Naive thymus-derived CD8-positive, alpha-beta T cell (primary cell): Measurements from ENCODE around the gene GPR35. TPM values are rescaled to one million over a fixed set of nuclear protein-coding genes. Genes with fewer than 3 reads are reported as not detected.
A peak's percentile ranks its signal among the peaks of the same experiment; 100 is the strongest.

Experiments used
- ATAC-seq, 2 donors: fragments of 150-1000 bp; cut with Tn5 transposase in 1 of 2; sonication (Bioruptor Pico), chemical (Tn5 transposase) in 1 of 2; 1 replicate in 1 of 2; 2 replicates in 1 of 2; pipeline ENCODE4 v1.10.0; 2021; ENCODE audit warnings: mild to moderate bottlenecking in 2 of 2, moderate library complexity in 2 of 2
- POLR2A ChIA-PET: fragments of 350-600 bp; sonication (Branson Sonifier 250); formaldehyde crosslinking; loops from one replicate; lab custom pipeline; 2021; ENCODE audit warnings: antibody characterized with exemption; lab: Charles Lee
- DNase-seq, 10 donors: peaks; one replicate each; pipeline versions ENCODE4 v3.0.0 to v3.0.0-alpha.2; 2020 to 2022
- H3K27ac Mint-ChIP-seq, 10 donors: one replicate each; pipeline ENCODE4 v1.8.0; 2020 to 2022; ENCODE audit warnings: mild to moderate bottlenecking in 10 of 10, mixed read lengths in 10 of 10, moderate library complexity in 4 of 10, inconsistent platforms in 1 of 10
- H3K27me3 Mint-ChIP-seq, 5 donors: one replicate each; pipeline ENCODE4 v1.8.0; 2021 to 2022; ENCODE audit warnings: mixed read lengths in 5 of 5
- H3K36me3 Mint-ChIP-seq, 3 donors: one replicate each; pipeline ENCODE4 v1.8.0; 2020 to 2022; ENCODE audit warnings: mixed read lengths in 3 of 3, mild to moderate bottlenecking in 2 of 3, inconsistent platforms in 1 of 3
- H3K4me1 Mint-ChIP-seq, 4 donors: one replicate each; pipeline ENCODE4 v1.8.0; 2021 to 2022; ENCODE audit warnings: mixed read lengths in 4 of 4
- H3K4me3 Mint-ChIP-seq, 10 donors: one replicate each; pipeline ENCODE4 v1.8.0; 2020 to 2022; ENCODE audit warnings: mild to moderate bottlenecking in 10 of 10, mixed read lengths in 10 of 10, moderate library complexity in 6 of 10, inconsistent platforms in 1 of 10
- H3K9me3 Mint-ChIP-seq, 9 donors: one replicate each; pipeline ENCODE4 v1.8.0; 2020 to 2022; ENCODE audit warnings: mixed read lengths in 9 of 9, mild to moderate bottlenecking in 3 of 9, inconsistent platforms in 1 of 9, moderate library complexity in 1 of 9
- polyA plus RNA-seq, 3 donors: library from polyadenylated mRNA; unstranded; fragments of 300-500 nt; fragmentation: Illumina TruSeq; gene quantifications; one replicate each; pipeline ENCODE4 v1.2.3, GENCODE V29; 2021
- total RNA-seq, 8 experiments: library from RNA in 2 of 8; stranded (reverse) in 2 of 8; gene quantifications; one replicate each; pipeline ENCODE4 v1.2.3 and lab custom pipeline; 2021 to 2026

Gene GPR35
- total RNA-seq (1 to 10 TPM; 8.9 to 9.8 TPM), polyA plus RNA-seq (1 to 10 TPM; 1.3 to 1.7 (median 1.6) TPM), total RNA-seq (lab: John Stamatoyannopoulos, UW) (11.0 to 20.8 (median 12.7) reads per million in 6 experiments)

GRCh38 chr2:240624950-240625621 is at the start of gene GPR35:
Gene GPR35 (plus strand): TSS chr2:240625480. CDS start chr2:240629953, 4,473 bp downstream.
- Mint-ChIP-seq H3K9me3 (no peaks in the 10 kb centered on the region), H3K4me3 (peak within 1 kb of the TSS in 9 of 10 donors; percentile 47 to 84 (median 73)), H3K27ac (peak within 1 kb of the TSS; percentile 74 to 99 (median 92)), H3K4me1 (peaks cover 30 to 59% (median 57%) of the 10 kb centered on the region in 4 donors), H3K27me3 (no peaks in the 10 kb centered on the region), H3K36me3 (peaks cover 0 to 3% (median 0%) of the 10 kb centered on the region in 3 donors)
- POLR2A ChIA-PET = interaction anchor here (0.6 to 5.9 kb wide), 5 partner anchors 13 to 74 kb away, joined by 4 to 62 read pairs (median 10); partner anchors contain the start of gene CAPN10
- DNase-seq (peak; percentile 50 to 89 (median 72)), ATAC-seq (peak; percentile 48 to 71)

GRCh38 chr2:240576036-240576435 is 49.2 kb upstream of the GPR35 start:
- peak overlapping the region in 2 of 10 donors; percentile 37 to 54 for H3K27ac Mint-ChIP-seq
- H3K36me3 Mint-ChIP-seq = peaks cover 2 to 27% (median 4%) of the 10 kb centered on the region in 3 donors
- no peak overlapping the region for H3K4me3 Mint-ChIP-seq
- H3K9me3 Mint-ChIP-seq = no peaks in the 10 kb centered on the region
- H3K27me3 Mint-ChIP-seq = no peaks in the 10 kb centered on the region
- ATAC-seq = no peak
- POLR2A ChIA-PET = interaction anchor here (1.3 to 1.9 kb wide), 2 partner anchors 10 to 15 kb away, joined by 6 read pairs; partner anchors contain the start of gene DUSP28
- no peak for DNase-seq
- H3K4me1 Mint-ChIP-seq = peaks cover 20 to 42% (median 31%) of the 10 kb centered on the region in 4 donors

GRCh38 chr2:240576436-240577205 is 48.7 kb upstream of the GPR35 start:
- POLR2A ChIA-PET = interaction anchor here (0.8 to 1.9 kb wide), 4 partner anchors 10 to 16 kb away, joined by 3 to 6 read pairs (median 6); partner anchors contain the start of genes CAPN10 and DUSP28
- H3K36me3 Mint-ChIP-seq = peaks cover 4 to 31% (median 6%) of the 10 kb centered on the region in 3 donors

GRCh38 chr2:240577281-240578109 is 47.8 kb upstream of the GPR35 start:
- ATAC-seq = no peak
- no peak overlapping the region for H3K4me3 Mint-ChIP-seq
- POLR2A ChIA-PET = interaction anchor here (0.8 to 1.8 kb wide), 4 partner anchors 9 to 17 kb away, joined by 3 to 11 read pairs (median 4); partner anchors contain the start of gene CAPN10

More at GRCh38 chr2:240576436-240577205, 48.7 kb upstream of the GPR35 start:
- no peaks in the 10 kb centered on the region for H3K9me3 Mint-ChIP-seq
- no peaks in the 10 kb centered on the region for H3K27me3 Mint-ChIP-seq
- no peak overlapping the region for H3K27ac Mint-ChIP-seq
- H3K4me3 Mint-ChIP-seq = no peak overlapping the region
- H3K4me1 Mint-ChIP-seq = peaks cover 17 to 36% (median 27%) of the 10 kb centered on the region in 4 donors
- ATAC-seq = no peak
- DNase-seq = no peak

GRCh38 chr2:240578110-240578450 is 47.2 kb upstream of the GPR35 start:
- ATAC-seq (no peak), DNase-seq (no peak)
- H3K4me3 Mint-ChIP-seq = peak overlapping the region in 1 of 10 donors; percentile 45
- H3K27ac Mint-ChIP-seq = peak overlapping the region in 3 of 10 donors; percentile 44 to 52 (median 47)
- no peaks in the 10 kb centered on the region for H3K9me3 Mint-ChIP-seq
- H3K36me3 Mint-ChIP-seq = peaks cover 4 to 32% (median 6%) of the 10 kb centered on the region in 3 donors
- H3K27me3 Mint-ChIP-seq = no peaks in the 10 kb centered on the region
- POLR2A ChIA-PET = interaction anchor here (1.2 to 1.8 kb wide), 3 partner anchors 9 to 17 kb away, joined by 3 to 11 read pairs (median 5); partner anchors contain the start of gene CAPN10
- H3K4me1 Mint-ChIP-seq = peaks cover 19 to 43% (median 36%) of the 10 kb centered on the region in 4 donors

More at GRCh38 chr2:240577281-240578109, 47.8 kb upstream of the GPR35 start:
- no peaks in the 10 kb centered on the region for H3K9me3 Mint-ChIP-seq
- no peaks in the 10 kb centered on the region for H3K27me3 Mint-ChIP-seq
- DNase-seq = no peak
- peaks cover 18 to 38% (median 31%) of the 10 kb centered on the region in 4 donors for H3K4me1 Mint-ChIP-seq
- H3K27ac Mint-ChIP-seq = no peak overlapping the region
- H3K36me3 Mint-ChIP-seq = peaks cover 4 to 31% (median 6%) of the 10 kb centered on the region in 3 donors

GRCh38 chr2:240578488-240578887 is 46.8 kb upstream of the GPR35 start:
- H3K9me3 Mint-ChIP-seq = no peaks in the 10 kb centered on the region
- no peak for DNase-seq
- peak overlapping the region in 2 of 10 donors; percentile 20 to 45 for H3K4me3 Mint-ChIP-seq
- H3K27ac Mint-ChIP-seq = peak overlapping the region in 8 of 10 donors; percentile 14 to 93 (median 50)
- POLR2A ChIA-PET = interaction anchor here (1.2 to 1.8 kb wide), 3 partner anchors 8 to 18 kb away, joined by 3 to 11 read pairs (median 5); partner anchors contain the start of gene CAPN10
- ATAC-seq = no peak
- H3K27me3 Mint-ChIP-seq = no peaks in the 10 kb centered on the region
- H3K4me1 Mint-ChIP-seq = peaks cover 19 to 43% (median 39%) of the 10 kb centered on the region in 4 donors
- H3K36me3 Mint-ChIP-seq = peaks cover 4 to 32% (median 6%) of the 10 kb centered on the region in 3 donors

GRCh38 chr2:240579071-240579762 is 46.1 kb upstream of the GPR35 start:
- H3K4me1 Mint-ChIP-seq = peaks cover 19 to 44% (median 43%) of the 10 kb centered on the region in 4 donors

GRCh38 chr2:240579771-240580614 is 45.3 kb upstream of the GPR35 start:
- peak; percentile 53 to 84 (median 70) for DNase-seq
- peaks cover 22 to 51% (median 50%) of the 10 kb centered on the region in 4 donors for H3K4me1 Mint-ChIP-seq
- POLR2A ChIA-PET = interaction anchor here (0.6 to 11.3 kb wide), 2 partner anchors 11 to 15 kb away, joined by 3 to 461 read pairs; partner anchors contain the start of genes ANKMY1, DUSP28 and RNPEPL1
- H3K27me3 Mint-ChIP-seq = no peaks in the 10 kb centered on the region
- no peaks in the 10 kb centered on the region for H3K9me3 Mint-ChIP-seq
- peak overlapping the region in 8 of 10 donors; percentile 6 to 53 (median 32) for H3K4me3 Mint-ChIP-seq
- peak overlapping the region; percentile 67 to 93 (median 88) for H3K27ac Mint-ChIP-seq
- ATAC-seq = peak; percentile 89 to 97
- H3K36me3 Mint-ChIP-seq = peaks cover 4 to 28% (median 6%) of the 10 kb centered on the region in 3 donors

More at GRCh38 chr2:240579071-240579762, 46.1 kb upstream of the GPR35 start:
- ATAC-seq (peak in 1 of 2 donors; percentile 26), DNase-seq (no peak)
- Mint-ChIP-seq H3K4me3 (peak overlapping the region in 8 of 10 donors; percentile 19 to 53 (median 32)), H3K9me3 (no peaks in the 10 kb centered on the region), H3K36me3 (peaks cover 4 to 32% (median 6%) of the 10 kb centered on the region in 3 donors), H3K27me3 (no peaks in the 10 kb centered on the region), H3K27ac (peak overlapping the region; percentile 67 to 93 (median 88))
- POLR2A ChIA-PET = interaction anchor here (11.3 kb wide), 1 partner anchor 14 kb away, joined by 461 read pairs; the partner anchor contains the start of genes ANKMY1, DUSP28 and RNPEPL1

- peak overlapping the region in 4 of 10 donors; percentile 4 to 76 (median 18) for H3K27ac Mint-ChIP-seq
- H3K4me1 Mint-ChIP-seq = peaks cover 27 to 62% (median 59%) of the 10 kb centered on the region in 4 donors
- H3K4me3 Mint-ChIP-seq = peak overlapping the region in 1 of 10 donors; percentile 38
- DNase-seq = no peak
- no peaks in the 10 kb centered on the region for H3K9me3 Mint-ChIP-seq
- no peak for ATAC-seq
- POLR2A ChIA-PET = interaction anchor here (11.3 kb wide), 1 partner anchor 17 kb away, joined by 461 read pairs; the partner anchor contains the start of genes ANKMY1, DUSP28 and RNPEPL1
- peaks cover 4 to 26% (median 6%) of the 10 kb centered on the region in 3 donors for H3K36me3 Mint-ChIP-seq
- H3K27me3 Mint-ChIP-seq = no peaks in the 10 kb centered on the region
Measured at GRCh38 chr2:240581811-240582210, 43.5 kb upstream of the GPR35 start.

GRCh38 chr2:240582781-240583180 is 42.5 kb upstream of the GPR35 start:
- Mint-ChIP-seq H3K36me3 (peaks cover 4 to 23% (median 6%) of the 10 kb centered on the region in 3 donors), H3K27me3 (no peaks in the 10 kb centered on the region), H3K4me1 (peaks cover 30 to 69% (median 66%) of the 10 kb centered on the region in 4 donors), H3K4me3 (no peak overlapping the region), H3K27ac (peak overlapping the region in 2 of 10 donors; percentile 47 to 56), H3K9me3 (no peaks in the 10 kb centered on the region)
- DNase-seq (no peak), ATAC-seq (no peak)
- POLR2A ChIA-PET = interaction anchor here (11.3 kb wide), 1 partner anchor 18 kb away, joined by 461 read pairs; the partner anchor contains the start of genes ANKMY1, DUSP28 and RNPEPL1
